HG02642 (cell line): Measurements from ENCODE around the gene GRK1.
"Not testable (repeated sequence)": the region's sequence is repeated elsewhere in the genome, so short reads cannot be mapped to it uniquely, and the experiment has no call there.

Source experiments
- ATAC-seq: cut with Tn5 transposase; IDR thresholded peaks from one replicate; pipeline ENCODE4 v1.9.1; 2021; ENCODE audit warnings: mild to moderate bottlenecking; ENCODE audit not compliant: unreplicated experiment, poor library complexity

GRK1 gene

DNA sequence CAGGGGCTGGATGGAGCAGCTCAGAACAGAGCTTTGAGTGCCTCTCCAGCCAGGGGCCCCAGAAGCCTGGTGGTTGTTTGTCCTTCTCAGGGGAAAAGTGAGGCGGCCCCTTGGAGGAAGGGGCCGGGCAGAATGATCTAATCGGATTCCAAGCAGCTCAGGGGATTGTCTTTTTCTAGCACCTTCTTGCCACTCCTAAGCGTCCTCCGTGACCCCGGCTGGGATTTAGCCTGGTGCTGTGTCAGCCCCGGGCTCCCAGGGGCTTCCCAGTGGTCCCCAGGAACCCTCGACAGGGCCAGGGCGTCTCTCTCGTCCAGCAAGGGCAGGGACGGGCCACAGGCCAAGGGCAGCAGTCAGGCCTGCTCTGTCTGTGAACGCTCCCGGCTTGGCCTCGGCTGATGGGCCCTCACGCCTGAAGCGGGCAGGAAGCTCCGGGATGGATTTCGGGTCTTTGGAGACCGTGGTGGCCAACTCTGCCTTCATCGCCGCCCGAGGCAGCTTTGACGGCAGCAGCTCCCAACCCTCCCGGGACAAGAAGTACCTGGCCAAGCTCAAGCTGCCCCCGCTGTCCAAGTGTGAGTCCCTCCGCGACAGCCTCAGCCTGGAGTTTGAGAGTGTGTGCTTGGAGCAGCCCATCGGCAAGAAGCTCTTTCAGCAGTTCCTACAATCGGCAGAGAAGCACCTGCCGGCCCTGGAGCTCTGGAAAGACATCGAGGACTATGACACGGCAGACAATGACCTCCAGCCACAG, at the start of gene GRK1:
GRK1 (plus strand) TSS at position 269 of the 751 bp plus-strand sequence; CDS start at position 437, 168 bp downstream.
- ATAC-seq, result no peak

DNA sequence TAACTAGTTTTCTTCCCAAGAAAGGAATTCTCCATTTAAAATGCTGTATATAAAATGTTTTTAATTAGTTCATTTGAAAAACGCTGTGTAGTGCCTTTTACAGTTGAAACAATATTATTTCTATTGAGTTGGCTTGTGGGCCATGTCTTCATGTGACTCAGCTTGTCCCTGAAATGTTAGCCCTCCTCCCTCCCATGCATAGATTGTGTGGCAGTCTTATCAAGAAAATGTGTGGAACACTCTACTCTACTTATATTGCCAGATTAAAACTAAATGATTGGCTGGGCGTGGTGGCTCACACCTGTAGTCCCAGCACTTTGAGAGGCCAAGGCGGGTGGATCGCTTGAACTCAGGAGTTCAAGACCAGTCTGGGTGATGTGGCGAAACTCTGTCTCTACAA, 49.1 kb upstream of the GRK1 start:
- ATAC-seq, result no peak

DNA sequence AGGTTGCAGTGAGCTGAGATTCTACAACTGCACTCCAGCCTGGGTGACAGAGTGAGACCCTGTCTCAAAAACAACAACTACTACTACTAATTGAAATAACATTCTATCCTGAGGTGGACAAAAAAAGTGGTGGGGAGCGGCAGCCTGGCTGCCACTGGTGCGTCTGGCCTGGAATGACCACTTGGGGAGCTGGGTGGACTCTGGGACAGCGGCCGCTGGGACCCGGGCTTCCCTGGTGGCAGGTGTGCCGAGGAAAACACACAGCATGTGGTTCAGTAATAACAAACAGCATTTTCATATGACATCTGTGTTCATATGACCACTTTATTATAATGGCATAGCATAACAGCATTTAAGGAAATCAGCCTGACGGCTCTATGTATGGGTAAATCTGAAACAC, 48.6 kb upstream of the GRK1 start:
- ATAC-seq, result no peak

DNA sequence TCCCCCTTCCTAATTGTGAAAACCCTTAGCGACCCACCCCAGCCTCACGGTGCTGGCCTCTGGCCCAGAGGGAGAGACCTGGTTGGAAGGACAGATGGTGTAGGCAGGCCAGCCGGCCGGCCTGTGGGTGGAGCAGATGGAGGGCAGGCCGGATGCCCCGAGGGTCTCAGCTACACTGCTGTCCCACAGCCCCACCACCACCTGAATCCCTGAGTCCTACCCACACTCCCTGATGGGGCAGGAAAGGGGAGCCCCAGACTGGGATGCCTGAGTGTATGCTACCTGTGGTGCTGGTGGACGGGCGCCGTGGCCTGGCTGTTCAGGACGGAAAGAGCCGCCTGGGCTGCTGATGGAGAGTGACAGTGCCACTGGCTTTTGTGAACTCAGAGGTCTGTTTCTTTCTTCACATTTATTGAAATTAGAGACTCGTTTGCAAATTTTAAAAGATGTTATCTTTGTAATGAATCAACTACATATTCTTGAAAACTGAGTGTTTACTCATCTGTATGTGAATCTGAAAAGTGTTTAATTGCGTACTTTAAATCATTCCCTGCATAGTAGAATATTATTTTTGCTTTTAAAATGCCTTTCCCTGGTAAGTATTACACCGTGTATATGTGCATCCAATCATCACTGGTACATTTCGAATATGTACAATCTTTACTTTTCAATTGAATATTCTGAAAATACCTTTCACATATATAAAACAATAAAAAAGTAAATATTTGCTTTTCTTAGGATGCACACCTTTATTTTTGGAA, 46.8 kb upstream of the GRK1 start:
- no peak for ATAC-seq

DNA sequence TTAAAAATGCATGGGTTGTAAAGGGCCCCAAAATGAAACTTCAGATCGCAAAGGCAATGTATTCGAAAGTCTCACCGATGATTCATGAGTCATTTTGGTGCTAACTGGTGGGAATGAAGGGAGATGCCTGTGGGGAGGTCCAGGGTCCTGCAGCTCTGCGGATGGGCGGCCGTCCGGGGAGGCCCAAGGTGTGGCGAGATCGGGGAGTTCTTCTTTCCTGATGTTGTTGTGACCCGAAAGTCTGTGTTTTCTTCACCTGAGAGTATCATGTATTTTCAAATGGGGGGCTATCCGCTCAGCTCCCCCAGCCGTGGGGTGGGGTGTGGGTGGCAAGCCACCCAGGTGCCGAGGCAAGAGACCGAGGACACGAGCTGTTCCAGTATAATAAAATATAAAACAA, 46.0 kb upstream of the GRK1 start:
- ATAC-seq, result no peak

- not testable (repeated sequence) for ATAC-seq
Observed at GRCh38 chr13:113621498-113621897, 45.5 kb upstream of the GRK1 start.

DNA sequence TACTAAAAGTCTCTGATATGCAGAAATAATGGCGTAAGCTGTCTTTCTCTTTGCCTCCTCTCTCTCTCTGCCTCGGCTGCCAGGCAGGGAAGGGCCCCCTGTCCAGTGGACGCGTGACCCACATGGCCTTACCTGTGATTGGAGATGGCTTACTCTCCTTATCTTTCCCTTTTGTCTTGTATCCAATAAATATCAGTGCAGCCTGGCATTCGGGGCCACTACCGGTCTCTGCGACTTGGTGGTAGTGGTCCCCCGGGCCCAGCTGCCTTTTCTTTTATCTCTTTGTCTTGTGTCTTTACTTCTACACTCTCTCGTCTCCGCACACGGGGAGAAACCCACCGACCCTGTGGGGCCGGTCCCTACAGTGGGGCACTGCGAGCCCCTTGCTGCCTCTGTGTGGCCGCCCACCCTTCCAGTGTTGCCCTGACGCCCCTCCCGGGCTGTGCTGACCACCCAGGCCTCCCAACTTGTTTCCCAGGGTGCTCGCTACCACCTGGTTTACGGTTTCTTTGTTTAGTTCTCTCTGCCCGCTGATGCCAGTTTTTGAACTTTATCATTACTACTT, 45.0 kb upstream of the GRK1 start:
- ATAC-seq, result not testable (repeated sequence)

DNA sequence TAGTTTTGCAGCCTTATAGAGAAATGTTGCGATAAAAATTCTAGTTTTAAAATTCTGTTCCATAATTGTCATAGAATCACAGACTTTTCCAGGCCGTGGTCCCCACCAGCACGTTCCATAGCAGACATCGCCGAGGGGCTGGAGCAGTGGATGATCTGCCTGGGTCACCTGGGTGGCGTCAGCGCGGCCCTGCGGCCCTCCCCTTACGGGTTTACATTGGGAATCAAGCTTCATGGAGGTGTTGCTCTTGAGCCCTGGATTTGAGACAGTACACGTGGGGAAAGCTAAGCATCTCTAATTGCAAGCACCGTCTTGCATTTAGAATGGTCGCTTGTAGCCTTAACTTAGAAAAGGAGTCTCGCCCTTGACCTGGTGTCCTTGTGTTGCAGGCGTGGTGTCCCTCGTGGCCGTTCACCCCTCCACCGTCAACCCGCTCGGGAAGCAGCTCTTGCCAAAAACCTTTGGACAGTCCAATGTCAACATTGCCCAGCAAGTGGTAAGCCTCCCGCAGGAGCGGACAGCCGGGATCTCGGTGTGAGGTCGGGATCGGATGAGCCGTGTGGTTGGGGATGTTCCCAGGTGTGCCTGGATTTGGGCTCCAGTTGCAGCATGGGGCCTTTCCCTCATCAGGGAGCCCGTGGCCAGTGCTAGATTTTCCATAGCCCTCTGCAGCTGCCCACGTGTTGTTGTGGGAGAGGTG, 44.1 kb upstream of the GRK1 start:
- ATAC-seq, result no peak

- ATAC-seq, result no peak
Observed at GRCh38 chr13:113623491-113624234, 43.4 kb upstream of the GRK1 start.

- ATAC-seq, result no peak
Observed at GRCh38 chr13:113624235-113624587, 42.8 kb upstream of the GRK1 start.

GRCh38 chr13:113624640-113625304, 42.2 kb upstream of the GRK1 start:
- ATAC-seq, result not testable (repeated sequence)

GRCh38 chr13:113625965-113626721, 40.9 kb upstream of the GRK1 start:
- ATAC-seq, result no peak

DNA sequence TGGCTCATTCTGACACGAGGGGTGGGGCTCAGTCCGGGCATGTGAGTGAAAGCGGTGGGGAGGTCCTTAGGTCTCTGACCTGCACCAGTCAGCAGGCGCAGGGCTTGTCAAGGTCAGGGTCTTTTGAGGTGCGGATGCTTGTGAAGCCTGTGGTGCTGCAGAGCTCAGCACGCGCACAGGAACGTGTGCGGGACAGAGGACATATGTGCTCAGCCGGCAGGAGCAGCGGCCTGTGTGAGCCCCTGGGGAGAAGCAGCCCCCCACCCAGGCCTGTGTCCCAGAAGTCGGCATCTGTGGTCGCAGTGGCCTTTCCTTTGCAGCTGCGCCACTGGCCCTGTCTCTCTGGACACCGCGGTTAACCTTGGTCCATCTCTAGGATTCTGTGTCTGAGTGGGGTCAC, 39.9 kb upstream of the GRK1 start:
- ATAC-seq, result no peak

- no peak for ATAC-seq
Observed at GRCh38 chr13:113628291-113629270, 38.4 kb upstream of the GRK1 start.

- no peak for ATAC-seq
Observed at GRCh38 chr13:113629866-113630265, 37.2 kb upstream of the GRK1 start.

- no peak for ATAC-seq
Observed at GRCh38 chr13:113630296-113630695, 36.7 kb upstream of the GRK1 start.

DNA sequence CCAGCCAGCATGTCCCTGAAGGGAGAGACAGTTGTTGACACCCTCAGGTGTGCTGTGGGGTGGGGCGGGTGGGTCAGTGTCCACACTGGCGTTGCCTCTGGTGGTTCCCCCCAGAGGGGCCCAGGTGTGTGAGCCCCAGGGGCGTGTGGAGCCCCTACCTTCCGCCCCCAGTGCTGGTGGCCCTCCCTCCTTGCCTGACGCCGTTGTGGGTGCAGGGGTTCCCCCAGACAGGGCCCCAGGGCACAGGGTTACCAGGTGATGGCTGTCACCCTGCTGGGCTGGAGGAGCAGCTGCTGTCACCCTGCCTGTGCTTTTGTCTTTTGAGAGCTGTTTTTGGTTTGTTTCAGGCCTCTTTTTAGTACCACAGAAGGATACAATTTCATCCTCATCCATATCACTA, 36.2 kb upstream of the GRK1 start:
- ATAC-seq, result no peak
